GM12891 (cell line): ENCODE measurements around the gene FOXF2.

Experiments used
- POLR2AphosphoS5 ChIP-seq: IDR thresholded peaks from 2 replicates; pipeline ENCODE4 v1.6.1; 2011; ENCODE audit warnings: low read depth, low read length, control low read depth
- SPI1 ChIP-seq: IDR thresholded peaks from 2 replicates; pipeline ENCODE4 v1.6.1; 2011; ENCODE audit warnings: low read depth, low read length, control low read depth

DNA sequence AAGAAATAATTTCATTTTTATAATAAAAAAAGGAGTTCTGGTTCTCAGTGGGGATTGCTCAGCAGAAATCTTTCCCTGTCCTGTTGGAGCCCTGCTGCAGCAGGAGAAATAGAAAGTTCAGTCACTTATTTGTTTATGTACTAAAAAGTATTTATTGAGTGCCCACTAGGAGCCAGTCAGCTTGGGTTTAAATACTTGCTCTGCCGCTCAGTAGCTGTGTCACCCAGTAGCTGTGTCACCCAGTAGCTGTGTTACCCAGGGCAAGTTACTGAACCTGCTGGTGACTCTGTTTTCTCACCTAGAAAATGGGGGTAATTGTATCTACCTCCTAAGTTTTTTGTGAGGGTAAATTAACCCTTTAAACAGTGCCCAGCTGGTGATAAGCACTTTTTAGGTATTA lies 32.9 kb downstream of the FOXF2 start:
- TF ChIP-seq POLR2AphosphoS5 (no peak), SPI1 (no peak)
